CD4-positive, alpha-beta T cell treated with Interleukin-4 for 4 hours (primary cell): Measurements from ENCODE around the gene CIP2A.

Source experiments
- DNase-seq: peaks from one replicate; pipeline ENCODE4 v3.0.0-alpha.2; 2020

CIP2A gene

GRCh38 chr3:108509263-108509662 is 80.0 kb downstream of the CIP2A start:
- DNase-seq: no peak

GRCh38 chr3:108507902-108508301 is 81.3 kb downstream of the CIP2A start:
- no peak for DNase-seq

GRCh38 chr3:108505811-108506210 is 83.4 kb downstream of the CIP2A start:
- no peak for DNase-seq

- no peak for DNase-seq
Observed at GRCh38 chr3:108503722-108504121, 85.5 kb downstream of the CIP2A start.

GRCh38 chr3:108501535-108501934 is 87.7 kb downstream of the CIP2A start:
- DNase-seq: no peak

GRCh38 chr3:108500728-108501127 is 88.5 kb downstream of the CIP2A start:
- DNase-seq: no peak
